ENCODE results near the gene PRKCH.

PRKCH gene

GRCh38 chr14:61524211-61524806 is 202.9 kb downstream of the PRKCH start:
- no peak for TF ChIP-seq SPI1 (IDR thresholded peaks at IDR 0.05; ENCODE audit: borderline replicate concordance, low read depth)
- no peak for TF ChIP-seq POLR2AphosphoS5 (IDR thresholded peaks at IDR 0.05; ENCODE audit: low read depth)
- no peak for TF ChIP-seq GABPA (IDR thresholded peaks at IDR 0.05; ENCODE audit: low read depth)
- TF ChIP-seq REST (IDR thresholded peaks at IDR 0.05; ENCODE audit: insufficient replicate concordance, low read depth): no peak
- no peak for TF ChIP-seq CTCF (IDR thresholded peaks at IDR 0.05; ENCODE audit: insufficient read depth, low read length)
- no peak for DNase-seq (ENCODE audit: low read depth in 1 of 2, low spot score in 1 of 2)
- Histone ChIP-seq H3K27ac (replicated peaks) (no peak overlapping the region), H3K4me3 (replicated peaks; ENCODE audit: insufficient read depth, low read length) (no peak overlapping the region), H3K27me3 (ENCODE audit: insufficient read depth, poor library complexity, severe bottlenecking) (no peaks in the 10 kb centered on the region)

- H3K27ac ChIP-seq (replicated peaks): no peak overlapping the region
- H3K4me3 ChIP-seq (replicated peaks; ENCODE audit: insufficient read depth, low read length): no peak overlapping the region
- H3K27me3 ChIP-seq (ENCODE audit: insufficient read depth, poor library complexity, severe bottlenecking): no peaks in the 10 kb centered on the region
- no peak for TF ChIP-seq POLR2AphosphoS5 (IDR thresholded peaks at IDR 0.05; ENCODE audit: low read depth)
- no peak for TF ChIP-seq CTCF (IDR thresholded peaks at IDR 0.05; ENCODE audit: insufficient read depth, low read length)
- no peak for TF ChIP-seq GABPA (IDR thresholded peaks at IDR 0.05; ENCODE audit: low read depth)
- TF ChIP-seq REST (IDR thresholded peaks at IDR 0.05; ENCODE audit: insufficient replicate concordance, low read depth): no peak
- no peak for DNase-seq (ENCODE audit: low read depth in 1 of 2, low spot score in 1 of 2)
Observed at GRCh38 chr14:61524936-61525292, 203.5 kb downstream of the PRKCH start.

GRCh38 chr14:61525293-61526011 is 204.1 kb downstream of the PRKCH start:
- Histone ChIP-seq H3K4me3 (replicated peaks; ENCODE audit: insufficient read depth, low read length) (no peak overlapping the region), H3K27me3 (ENCODE audit: insufficient read depth, poor library complexity, severe bottlenecking) (no peaks in the 10 kb centered on the region), H3K27ac (replicated peaks) (no peak overlapping the region)
- TF ChIP-seq CTCF (IDR thresholded peaks at IDR 0.05; ENCODE audit: insufficient read depth, low read length) (no peak), POLR2AphosphoS5 (IDR thresholded peaks at IDR 0.05; ENCODE audit: low read depth) (no peak), REST (IDR thresholded peaks at IDR 0.05; ENCODE audit: insufficient replicate concordance, low read depth) (no peak), GABPA (IDR thresholded peaks at IDR 0.05; ENCODE audit: low read depth) (no peak)
- peak; percentile 37 to 46 for DNase-seq (ENCODE audit: low read depth in 1 of 2, low spot score in 1 of 2)
